GM12892 (cell line): ENCODE data around the gene GNB1L.

Source experiments
- POLR2A ChIP-seq: IDR thresholded peaks from 2 replicates; pipeline ENCODE4 v1.6.1; 2011; ENCODE audit warnings: low read depth, low read length, control low read depth
- POLR2AphosphoS5 ChIP-seq: IDR thresholded peaks from 2 replicates; pipeline ENCODE4 v1.6.1; 2011; ENCODE audit warnings: low read depth, low read length, control low read depth
- TAF1 ChIP-seq: IDR thresholded peaks from 2 replicates; pipeline ENCODE4 v1.6.1; 2011; ENCODE audit warnings: low read depth, mild to moderate bottlenecking, control low read depth, low read length, borderline replicate concordance

GRCh38 chr22:19746726-19747125, 107.9 kb downstream of the GNB1L start:
- TF ChIP-seq POLR2A (no peak), POLR2AphosphoS5 (no peak), TAF1 (no peak)
